Caco-2 (cell line): ENCODE measurements around the gene RNMT. TPM values are rescaled to one million over a fixed set of nuclear protein-coding genes. Genes with fewer than 3 reads are reported as not detected.
A peak's percentile ranks its signal among the peaks of the same experiment; 100 is the strongest.

Experiments used
- BruUV-seq: library from RNA; stranded (reverse); fragments of 400-500 nt; replicated peaks from 2 replicates; lab custom pipeline; 2021; lab: Mats Ljungman, UMichigan
- CTCF ChIA-PET: fragments of 300-600 bp; sonication (Branson Sonifier 250); formaldehyde crosslinking; loops from one replicate; lab custom pipeline; 2022; ENCODE audit warnings: antibody characterized with exemption; lab: Charles Lee
- POLR2A ChIA-PET: fragments of 300-600 bp; sonication (Branson Sonifier 250); formaldehyde crosslinking; loops from one replicate; lab custom pipeline; 2022; ENCODE audit warnings: antibody characterized with exemption; lab: Charles Lee
- DNase-seq, 2 experiments: peaks; one replicate each; pipeline versions ENCODE4 v3.0.0 to v3.0.0-alpha.2; 2020 to 2022
- H3K27me3 ChIP-seq: replicated peaks from 2 replicates; pipeline ENCODE4 v1.6.0; 2011; ENCODE audit warnings: low read length; ENCODE audit not compliant: control insufficient read depth, insufficient read depth
- H3K36me3 ChIP-seq: 2 replicates; pipeline ENCODE4 v1.5.1; 2011; ENCODE audit warnings: low read length; ENCODE audit not compliant: control insufficient read depth, insufficient read depth
- H3K4me1 ChIP-seq: fragments of 250-450 bp; sonication (Bioruptor Pico); 2 replicates; pipeline ENCODE4 v1.5.1; 2020; ENCODE audit warnings: mild to moderate bottlenecking
- H3K4me3 ChIP-seq: 2 replicates; pipeline ENCODE4 v1.5.1; 2011; ENCODE audit warnings: low read depth, mild to moderate bottlenecking, control low read depth, low read length
- H3K9me3 ChIP-seq: fragments of 250-450 bp; sonication (Bioruptor Pico); 2 replicates; pipeline ENCODE4 v1.5.1; 2020; ENCODE audit warnings: mild to moderate bottlenecking, moderate library complexity
- H3K27ac Mint-ChIP-seq: one replicate; pipeline ENCODE4 v1.8.0; 2022; ENCODE audit warnings: mixed read lengths; ENCODE audit not compliant: unreplicated experiment
- H3K27me3 Mint-ChIP-seq: one replicate; pipeline ENCODE4 v1.8.0; 2022; ENCODE audit warnings: mixed read lengths; ENCODE audit not compliant: insufficient read depth, unreplicated experiment
- H3K36me3 Mint-ChIP-seq: one replicate; pipeline ENCODE4 v1.8.0; 2022; ENCODE audit warnings: mild to moderate bottlenecking, mixed read lengths; ENCODE audit not compliant: insufficient read depth, unreplicated experiment
- H3K4me1 Mint-ChIP-seq: one replicate; pipeline ENCODE4 v1.8.0; 2022; ENCODE audit warnings: low read depth, mixed read lengths; ENCODE audit not compliant: unreplicated experiment
- H3K4me3 Mint-ChIP-seq: one replicate; pipeline ENCODE4 v1.8.0; 2022; ENCODE audit warnings: mild to moderate bottlenecking, moderate library complexity, mixed read lengths; ENCODE audit not compliant: unreplicated experiment
- H3K9me3 Mint-ChIP-seq: one replicate; pipeline ENCODE4 v1.8.0; 2022; ENCODE audit warnings: mixed read lengths; ENCODE audit not compliant: unreplicated experiment
- CTCF ChIP-seq, 2 experiments: fragments of 200-600 bp in 1 of 2; IDR thresholded peaks; 1 replicate in 1 of 2; 2 replicates in 1 of 2; pipeline versions ENCODE4 v1.5.1 to v1.8.0; 2011 to 2022; ENCODE audit warnings: antibody characterized with exemption in 1 of 2, control low read depth in 1 of 2, inconsistent platforms in 1 of 2, low read depth in 1 of 2, low read length in 1 of 2, mild to moderate bottlenecking in 1 of 2, moderate library complexity in 1 of 2; ENCODE audit not compliant: insufficient read depth in 1 of 2, severe bottlenecking in 1 of 2, unreplicated experiment in 1 of 2
- intact Hi-C: fragments of 100-400 bp; cut with micrococcal nuclease; formaldehyde crosslinking; loops from one replicate; pipeline ENCODE4 v1.10.0; 2022; ENCODE audit not compliant: unreplicated experiment
- total RNA-seq: library from RNA; stranded (reverse); gene quantifications from 2 replicates; pipeline ENCODE4 v1.2.3, GENCODE V29; 2022

The RNMT gene
- total RNA-seq, 1 experiment from 2014 or later, result 36.5 TPM

DNA sequence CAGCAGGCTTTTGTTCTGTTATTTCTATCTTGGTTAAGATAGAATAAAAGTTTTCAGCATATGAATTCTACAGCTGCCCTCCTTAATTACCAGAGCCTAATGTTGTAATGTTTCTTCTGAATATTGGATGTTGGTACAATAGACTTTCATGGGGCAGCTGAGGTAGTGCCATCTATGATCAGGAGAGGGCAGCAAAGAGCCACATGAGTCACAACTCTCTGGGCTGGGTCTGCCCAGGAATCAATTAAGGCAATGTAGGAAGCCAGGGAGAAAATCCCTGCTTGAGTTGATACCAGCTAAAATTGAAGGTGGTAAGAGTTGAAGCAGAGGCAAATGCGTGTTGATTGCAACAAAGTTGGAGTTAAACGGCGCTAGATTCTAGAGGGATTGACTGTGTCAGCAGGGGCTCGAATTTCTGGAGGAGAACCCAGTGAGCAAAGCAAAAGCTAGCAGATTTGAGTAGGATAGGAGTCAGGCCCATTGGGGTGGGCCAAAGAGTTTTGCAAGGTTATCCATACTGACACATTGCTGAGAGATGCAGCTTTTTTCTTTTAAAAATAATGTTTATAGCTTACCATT is 86.9 kb downstream of the RNMT start:
- Histone ChIP-seq H3K36me3 (no peaks in the 10 kb centered on the region), H3K27me3 (no peaks in the 10 kb centered on the region), H3K4me1 (peaks cover 10% of the 10 kb centered on the region; the same call in 1 of the 2 replicates), H3K4me3 (no peak overlapping the region), H3K9me3 (no peaks in the 10 kb centered on the region)
- peaks cover 7% of the 10 kb centered on the region for H3K27me3 Mint-ChIP-seq
- H3K4me3 Mint-ChIP-seq, result no peak overlapping the region
- CTCF ChIA-PET, result interaction anchor here (0.5 to 1.9 kb wide), 6 partner anchors 11 to 340 kb away, joined by 3 to 6 read pairs (median 3); partner anchors contain the start of gene MC5R
- no peaks in the 10 kb centered on the region for H3K9me3 Mint-ChIP-seq
- BruUV-seq, result no TSS peak
- H3K4me1 Mint-ChIP-seq, result peaks cover 8% of the 10 kb centered on the region
- intact Hi-C loops, result no loop called here
- POLR2A ChIA-PET, result no interaction called here
- no peaks in the 10 kb centered on the region for H3K36me3 Mint-ChIP-seq
- peak; percentile 53 to 71 for DNase-seq
- no peak overlapping the region for H3K27ac Mint-ChIP-seq
- TF ChIP-seq CTCF (IDR thresholded peaks at IDR 0.05; ENCODE audit: insufficient read depth in 1 of 2, low read depth in 1 of 2, low read length in 1 of 2, severe bottlenecking in 1 of 2, unreplicated experiment in 1 of 2), result peak; percentile 80 to 83

Other genes starting within 250 kb of the RNMT start
- gene FAM210A, start 115 bp upstream of the RNMT start, total RNA-seq, result 17.1 and 17.4 TPM in 2 replicates
- gene MC5R, start 97.5 kb downstream of the RNMT start, total RNA-seq, result not detected in 2 replicates
- not detected in 2 replicates for gene MC2R, start 188.9 kb downstream of the RNMT start, total RNA-seq